K562 (cell line): Measurements from ENCODE around the gene CISD2.

Experiments used
- POLR2AphosphoS5 ChIP-seq: IDR thresholded peaks from 2 replicates; pipeline ENCODE4 v1.6.1; 2011; ENCODE audit warnings: mild to moderate bottlenecking, low read depth, low read length, moderate library complexity; ENCODE audit not compliant: control insufficient read depth, insufficient read depth
- TAF15 ChIP-seq: fragments of 200-400 bp; formaldehyde crosslinking; IDR thresholded peaks from 2 replicates; pipeline ENCODE4 v1.6.1; 2017; ENCODE audit warnings: mild to moderate bottlenecking, low read depth, low read length, moderate library complexity
- ZBTB12 ChIP-seq: fragments of 250-450 bp; sonication (Bioruptor Pico); IDR thresholded peaks from 2 replicates; pipeline ENCODE4 v1.4.0; 2020
- ZNF311 ChIP-seq: fragments of 250-450 bp; sonication (Bioruptor Pico); IDR thresholded peaks from 2 replicates; pipeline ENCODE4 v1.4.0; 2020; ENCODE audit warnings: mild to moderate bottlenecking, moderate library complexity
- ZNF589 ChIP-seq: fragments of 200-800 bp; sonication (Bioruptor generic); IDR thresholded peaks from 2 replicates; pipeline ENCODE4 v1.6.1; 2016; ENCODE audit warnings: low read depth, missing genetic modification characterization, missing compliant biosample characterization
- TF ChIP-seq, protein P1 (sequence below): fragments of 450-650 bp; conservative IDR thresholded peaks from 2 replicates; pipeline ENCODE4 v1.6.1; 2016; ENCODE audit warnings: missing genetic modification characterization, low read depth, mild to moderate bottlenecking, control low read depth, missing compliant biosample characterization
- TF ChIP-seq, protein P2 (sequence below), 3 experiments: IDR thresholded peaks in 2 of 3; conservative IDR thresholded peaks in 1 of 3; 2 replicates each; pipeline ENCODE4 v1.5.1; 2011 to 2012; ENCODE audit warnings: low read length in 3 of 3, mild to moderate bottlenecking in 3 of 3, control low read depth in 2 of 3, improper control_type of control experiment in 1 of 3, inconsistent platforms in 1 of 3, low read depth in 1 of 3, mixed read lengths in 1 of 3, moderate library complexity in 1 of 3; ENCODE audit not compliant: insufficient read depth in 2 of 3
- TF ChIP-seq, protein P3 (sequence below): fragments of 250-450 bp; sonication (Bioruptor Pico); IDR thresholded peaks from 2 replicates; pipeline ENCODE4 v1.5.0; 2020; ENCODE audit warnings: mild to moderate bottlenecking

DNA sequence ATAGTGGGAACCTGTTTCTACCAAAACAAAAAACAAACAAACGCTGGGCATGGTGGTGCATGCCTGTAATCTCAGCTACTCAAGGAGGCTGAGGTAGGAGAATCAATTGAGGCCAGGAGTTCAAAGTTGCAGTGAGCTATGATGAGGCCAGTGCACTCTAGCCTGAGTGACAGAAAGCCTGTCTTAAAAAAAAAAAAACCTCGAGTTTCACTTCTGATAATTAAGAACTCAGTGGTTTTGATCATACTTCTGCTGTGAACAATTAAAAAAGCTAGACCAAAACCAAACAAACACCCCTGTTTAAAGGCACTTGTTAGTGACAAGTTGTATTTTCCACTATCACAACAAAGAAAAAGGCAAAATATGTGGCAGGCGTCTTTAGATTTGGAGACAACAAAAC is 26.4 kb upstream of the CISD2 start:
- TF ChIP-seq, protein P1, sequence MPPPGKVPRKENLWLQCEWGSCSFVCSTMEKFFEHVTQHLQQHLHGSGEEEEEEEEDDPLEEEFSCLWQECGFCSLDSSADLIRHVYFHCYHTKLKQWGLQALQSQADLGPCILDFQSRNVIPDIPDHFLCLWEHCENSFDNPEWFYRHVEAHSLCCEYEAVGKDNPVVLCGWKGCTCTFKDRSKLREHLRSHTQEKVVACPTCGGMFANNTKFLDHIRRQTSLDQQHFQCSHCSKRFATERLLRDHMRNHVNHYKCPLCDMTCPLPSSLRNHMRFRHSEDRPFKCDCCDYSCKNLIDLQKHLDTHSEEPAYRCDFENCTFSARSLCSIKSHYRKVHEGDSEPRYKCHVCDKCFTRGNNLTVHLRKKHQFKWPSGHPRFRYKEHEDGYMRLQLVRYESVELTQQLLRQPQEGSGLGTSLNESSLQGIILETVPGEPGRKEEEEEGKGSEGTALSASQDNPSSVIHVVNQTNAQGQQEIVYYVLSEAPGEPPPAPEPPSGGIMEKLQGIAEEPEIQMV = no peak
- no peak for TF ChIP-seq ZNF589 (CRISPR knock-in tag)
- no peak for TF ChIP-seq ZBTB12 (CRISPR knock-in tag)
- TF ChIP-seq, protein P2, sequence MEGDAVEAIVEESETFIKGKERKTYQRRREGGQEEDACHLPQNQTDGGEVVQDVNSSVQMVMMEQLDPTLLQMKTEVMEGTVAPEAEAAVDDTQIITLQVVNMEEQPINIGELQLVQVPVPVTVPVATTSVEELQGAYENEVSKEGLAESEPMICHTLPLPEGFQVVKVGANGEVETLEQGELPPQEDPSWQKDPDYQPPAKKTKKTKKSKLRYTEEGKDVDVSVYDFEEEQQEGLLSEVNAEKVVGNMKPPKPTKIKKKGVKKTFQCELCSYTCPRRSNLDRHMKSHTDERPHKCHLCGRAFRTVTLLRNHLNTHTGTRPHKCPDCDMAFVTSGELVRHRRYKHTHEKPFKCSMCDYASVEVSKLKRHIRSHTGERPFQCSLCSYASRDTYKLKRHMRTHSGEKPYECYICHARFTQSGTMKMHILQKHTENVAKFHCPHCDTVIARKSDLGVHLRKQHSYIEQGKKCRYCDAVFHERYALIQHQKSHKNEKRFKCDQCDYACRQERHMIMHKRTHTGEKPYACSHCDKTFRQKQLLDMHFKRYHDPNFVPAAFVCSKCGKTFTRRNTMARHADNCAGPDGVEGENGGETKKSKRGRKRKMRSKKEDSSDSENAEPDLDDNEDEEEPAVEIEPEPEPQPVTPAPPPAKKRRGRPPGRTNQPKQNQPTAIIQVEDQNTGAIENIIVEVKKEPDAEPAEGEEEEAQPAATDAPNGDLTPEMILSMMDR (IDR thresholded peaks at IDR 0.05 in 2 of 3, conservative IDR thresholded peaks at IDR 0.05 in 1 of 3; ENCODE audit: insufficient read depth in 2 of 3, low read depth in 1 of 3, low read length in 3 of 3) = no peak
- no peak for TF ChIP-seq TAF15
- TF ChIP-seq, protein P3, sequence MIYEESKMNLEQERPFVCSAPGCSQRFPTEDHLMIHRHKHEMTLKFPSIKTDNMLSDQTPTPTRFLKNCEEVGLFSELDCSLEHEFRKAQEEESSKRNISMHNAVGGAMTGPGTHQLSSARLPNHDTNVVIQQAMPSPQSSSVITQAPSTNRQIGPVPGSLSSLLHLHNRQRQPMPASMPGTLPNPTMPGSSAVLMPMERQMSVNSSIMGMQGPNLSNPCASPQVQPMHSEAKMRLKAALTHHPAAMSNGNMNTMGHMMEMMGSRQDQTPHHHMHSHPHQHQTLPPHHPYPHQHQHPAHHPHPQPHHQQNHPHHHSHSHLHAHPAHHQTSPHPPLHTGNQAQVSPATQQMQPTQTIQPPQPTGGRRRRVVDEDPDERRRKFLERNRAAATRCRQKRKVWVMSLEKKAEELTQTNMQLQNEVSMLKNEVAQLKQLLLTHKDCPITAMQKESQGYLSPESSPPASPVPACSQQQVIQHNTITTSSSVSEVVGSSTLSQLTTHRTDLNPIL (CRISPR knock-in tag) = no peak
- TF ChIP-seq ZNF311 (CRISPR knock-in tag) = no peak
- TF ChIP-seq POLR2AphosphoS5 = no peak
